OCI-M2 (cell line): ENCODE measurements around the gene GPSM3.
"Not testable (repeated sequence)": the region's sequence is repeated elsewhere in the genome, so short reads cannot be mapped to it uniquely, and the experiment has no call there.

Experiments used
- DNase-seq: peaks from one replicate; lab custom pipeline; 2025; ENCODE audit not compliant: unreplicated experiment; lab: John Stamatoyannopoulos, UW

Gene GPSM3

DNA sequence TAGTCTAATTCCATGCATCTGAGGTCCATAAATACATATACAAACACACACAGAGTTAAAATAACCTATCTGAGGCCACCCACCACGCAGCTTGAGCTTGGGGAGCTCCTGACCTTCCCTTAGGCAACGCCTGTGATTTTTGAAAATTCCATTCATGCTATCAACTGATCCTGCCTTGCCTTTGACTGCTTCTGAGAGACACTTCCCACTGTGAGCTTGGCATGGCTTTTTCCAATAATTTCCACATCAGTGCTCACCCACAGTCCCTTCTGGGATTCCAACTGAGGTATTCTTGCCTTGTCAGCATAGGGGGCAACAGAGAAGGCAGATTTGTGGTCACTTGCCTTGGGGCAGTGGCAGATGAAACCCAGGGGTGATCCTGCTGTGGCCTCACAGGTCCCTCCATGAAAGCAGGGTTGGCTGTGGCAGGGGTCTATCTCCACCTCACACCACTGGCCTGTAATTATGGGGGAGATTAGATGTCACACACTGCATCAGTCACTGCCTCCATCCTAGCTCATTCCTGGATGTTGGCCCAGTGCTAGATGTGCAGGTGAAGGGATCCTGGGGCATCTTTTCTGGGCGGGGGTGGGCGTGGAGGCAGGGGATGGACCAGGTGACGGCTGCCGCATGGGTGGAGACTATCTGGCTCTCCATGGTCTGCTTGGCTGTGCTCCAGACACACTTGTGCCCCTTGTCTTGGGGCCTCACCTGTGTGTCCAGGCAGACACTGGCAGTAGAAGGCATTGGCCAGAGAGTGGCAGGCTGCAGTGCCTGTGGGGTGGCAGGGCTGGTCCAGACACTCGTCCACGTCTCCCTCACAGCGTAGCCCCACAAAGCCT lies 11.2 kb upstream of the GPSM3 start:
- no peak for DNase-seq

DNA sequence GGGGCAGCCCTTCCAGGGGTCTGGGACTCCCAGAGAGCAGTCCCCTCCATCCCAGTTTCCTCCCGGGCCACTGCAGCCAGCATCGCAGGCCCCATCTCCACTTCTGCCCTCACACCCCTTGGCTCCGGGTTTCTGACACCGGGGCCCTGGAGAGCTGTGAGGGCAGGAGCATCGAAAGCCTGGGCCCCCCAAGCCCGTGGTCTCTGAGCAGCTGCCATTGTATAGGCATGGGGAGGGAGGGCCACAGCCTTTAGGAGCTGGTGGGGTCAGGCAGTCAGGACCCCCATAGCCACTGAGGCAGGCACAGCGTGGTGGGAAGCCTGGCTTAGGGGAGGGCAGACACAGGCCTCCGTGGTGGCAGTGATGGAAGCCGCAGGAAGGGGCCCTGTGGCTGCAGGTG lies 9.7 kb upstream of the GPSM3 start:
- DNase-seq, result no peak

DNA sequence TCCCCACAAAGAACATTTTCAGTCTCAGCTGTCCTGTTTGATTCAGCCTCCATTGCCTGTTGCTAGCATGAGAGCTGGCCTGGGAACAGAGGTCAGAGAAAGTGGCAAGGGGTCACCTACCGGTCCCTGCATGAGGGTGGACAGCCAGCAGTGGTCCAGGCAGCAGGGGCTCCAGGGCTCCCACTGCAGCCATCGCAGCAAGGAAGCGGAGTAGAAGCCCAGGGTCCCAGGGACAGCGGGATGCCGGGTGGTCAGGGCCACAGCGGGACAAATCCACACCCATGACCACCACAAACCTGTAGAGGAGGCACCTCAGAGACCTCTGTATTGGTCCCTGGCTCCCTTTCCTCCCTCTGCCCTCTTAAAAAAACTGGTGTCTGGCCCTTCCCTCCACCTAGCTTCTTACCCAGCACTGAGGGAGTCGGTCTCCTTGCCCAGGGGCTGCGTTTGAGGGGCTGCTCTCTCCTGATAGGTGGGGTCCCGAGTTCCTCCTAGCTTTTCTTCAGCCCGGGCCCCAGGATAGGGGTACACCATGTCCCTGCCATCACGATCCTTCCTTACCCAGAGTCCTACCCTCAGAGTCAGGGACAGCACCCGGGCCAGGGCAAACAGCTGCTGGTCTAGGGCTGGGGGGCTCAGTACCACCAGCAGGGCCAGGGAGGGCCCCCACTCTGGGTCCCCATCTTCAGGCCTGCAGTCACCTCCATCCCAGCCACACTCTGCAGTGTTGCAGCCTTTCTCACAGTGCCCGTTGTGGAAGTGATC lies 8.4 kb upstream of the GPSM3 start:
- DNase-seq, result no peak

DNA sequence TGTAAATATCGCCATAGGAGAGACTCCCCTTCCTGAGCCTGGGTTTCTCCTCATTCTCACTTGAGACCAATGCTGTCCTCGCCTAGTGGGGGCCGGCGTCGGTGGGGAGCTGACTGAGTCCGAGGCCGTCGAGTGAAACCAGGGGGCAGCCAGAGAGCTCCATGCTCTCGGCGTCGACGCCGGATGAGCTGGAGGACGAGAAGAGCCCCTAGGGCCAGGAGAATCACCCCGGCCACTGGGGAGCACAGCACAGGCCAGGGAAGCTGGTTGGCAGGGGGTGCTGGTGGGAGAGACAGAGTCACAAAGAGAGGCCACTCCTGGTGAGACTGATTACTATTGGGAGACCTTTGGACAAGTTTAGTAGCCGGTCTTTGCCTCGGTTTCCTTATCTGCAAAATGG lies 6.4 kb upstream of the GPSM3 start:
- DNase-seq, result no peak

DNA sequence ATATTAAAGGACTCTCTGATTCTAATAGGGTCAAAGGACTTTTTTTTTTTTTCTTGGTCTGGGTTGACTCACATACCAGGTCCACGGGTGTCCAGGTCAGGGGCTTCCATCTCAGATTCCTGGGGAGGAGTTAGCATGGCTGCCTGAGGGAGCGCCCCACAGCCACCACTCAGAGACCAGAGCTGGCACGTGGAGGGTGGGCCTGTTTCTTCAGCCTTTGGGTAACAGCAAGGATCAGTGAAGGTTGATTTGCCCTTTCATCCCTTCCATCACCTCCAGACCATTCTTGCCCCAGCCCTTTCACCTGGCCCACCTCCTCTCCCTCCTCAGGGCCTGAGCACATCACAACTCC lies 5.9 kb upstream of the GPSM3 start:
- DNase-seq, result no peak

DNA sequence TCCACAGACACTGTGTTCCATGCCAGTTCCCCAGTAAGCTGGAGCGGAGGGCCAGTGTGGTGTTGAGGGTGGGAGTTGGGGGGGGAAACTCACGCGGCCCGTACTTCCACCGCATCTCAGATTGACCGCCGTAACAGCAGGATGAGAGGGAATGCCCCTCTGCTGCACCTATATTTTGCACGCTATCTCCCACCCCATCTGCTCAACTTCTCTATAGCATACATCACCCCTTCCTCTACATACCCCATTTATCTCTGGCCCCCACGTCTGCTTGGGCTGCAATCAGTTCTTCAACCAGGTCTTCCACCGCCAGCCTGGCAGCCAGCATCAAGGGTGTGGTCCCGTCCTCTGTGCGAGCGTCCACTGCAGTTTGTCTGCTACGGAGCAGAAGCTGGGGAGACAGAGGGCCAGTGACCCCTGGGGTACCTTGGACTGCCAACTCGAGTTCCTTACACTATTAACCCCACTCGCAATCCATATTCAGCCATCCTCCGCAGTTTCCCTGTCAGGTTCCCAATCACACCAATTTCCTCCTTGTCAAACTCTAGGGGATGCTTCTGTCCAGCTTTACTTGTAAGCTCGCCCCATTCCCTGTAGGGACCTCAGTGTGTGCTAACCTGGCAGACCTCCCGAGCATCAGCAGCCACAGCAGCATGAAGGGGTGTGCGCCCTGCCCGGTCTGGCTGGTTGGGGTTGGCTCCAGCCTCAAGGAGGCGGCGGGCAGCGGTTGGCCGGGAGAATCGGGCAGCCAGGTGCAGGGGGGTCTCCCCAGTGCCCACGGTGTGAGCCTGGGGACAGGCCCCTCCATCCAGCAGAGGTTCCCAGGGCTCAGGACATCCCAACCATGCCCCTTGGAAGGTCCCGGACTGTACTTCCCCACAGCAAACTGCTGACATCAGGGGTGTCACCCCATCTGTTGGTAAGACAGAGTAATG lies 4.5 kb upstream of the GPSM3 start:
- DNase-seq, result no peak

DNA sequence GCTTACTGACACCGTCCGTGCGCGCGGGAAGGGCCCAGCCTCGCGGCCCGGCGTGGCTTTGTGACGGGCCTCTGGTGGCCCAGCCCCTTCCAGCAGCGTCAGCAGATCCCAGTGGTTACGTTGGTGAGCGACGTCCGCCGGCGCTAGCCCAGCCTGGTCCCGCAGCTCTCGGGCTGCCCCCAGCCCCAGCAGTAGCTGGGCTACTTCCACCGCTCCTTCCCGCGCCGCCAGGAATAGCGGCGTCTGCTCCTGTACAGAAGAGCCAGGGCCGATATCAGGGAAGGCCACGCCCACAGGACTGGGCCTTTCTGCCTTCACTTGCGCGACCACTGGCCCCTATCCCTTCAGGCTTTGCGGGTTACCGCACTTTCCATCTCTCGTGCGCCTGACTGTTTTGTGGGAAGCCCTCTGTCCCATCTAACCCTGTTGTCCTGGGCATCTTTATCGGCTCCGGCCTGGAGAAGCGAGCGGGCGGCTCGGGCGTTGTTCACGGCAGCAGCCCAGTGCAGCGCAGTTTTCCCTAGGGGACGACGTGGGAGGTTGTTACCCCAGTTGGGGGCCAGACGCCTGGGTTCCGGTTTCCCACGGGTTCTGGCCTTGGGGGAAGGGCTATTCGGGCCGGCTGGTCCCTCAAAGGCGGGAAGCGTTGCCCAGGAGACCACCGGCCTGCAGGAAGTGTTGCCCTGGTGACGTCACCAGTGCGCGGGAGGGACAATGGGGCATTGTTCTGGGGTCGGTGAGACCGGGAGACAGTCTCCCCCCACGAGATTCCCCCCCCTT lies 3.6 kb upstream of the GPSM3 start:
- no peak for DNase-seq

DNA sequence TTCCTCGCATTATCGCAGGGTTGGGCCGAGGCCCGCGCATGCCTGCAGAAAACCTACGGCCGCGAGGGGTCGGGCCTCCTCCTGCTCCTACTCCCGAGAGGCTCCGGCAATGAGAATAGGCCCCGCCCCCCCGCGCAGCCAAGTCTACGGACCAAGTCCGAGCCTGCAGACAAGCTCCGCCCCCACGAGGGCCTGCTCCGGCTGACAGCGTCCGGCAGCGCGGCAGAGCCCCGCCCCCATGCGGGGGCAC lies 3.1 kb upstream of the GPSM3 start:
- DNase-seq, result peak; percentile 96

DNA sequence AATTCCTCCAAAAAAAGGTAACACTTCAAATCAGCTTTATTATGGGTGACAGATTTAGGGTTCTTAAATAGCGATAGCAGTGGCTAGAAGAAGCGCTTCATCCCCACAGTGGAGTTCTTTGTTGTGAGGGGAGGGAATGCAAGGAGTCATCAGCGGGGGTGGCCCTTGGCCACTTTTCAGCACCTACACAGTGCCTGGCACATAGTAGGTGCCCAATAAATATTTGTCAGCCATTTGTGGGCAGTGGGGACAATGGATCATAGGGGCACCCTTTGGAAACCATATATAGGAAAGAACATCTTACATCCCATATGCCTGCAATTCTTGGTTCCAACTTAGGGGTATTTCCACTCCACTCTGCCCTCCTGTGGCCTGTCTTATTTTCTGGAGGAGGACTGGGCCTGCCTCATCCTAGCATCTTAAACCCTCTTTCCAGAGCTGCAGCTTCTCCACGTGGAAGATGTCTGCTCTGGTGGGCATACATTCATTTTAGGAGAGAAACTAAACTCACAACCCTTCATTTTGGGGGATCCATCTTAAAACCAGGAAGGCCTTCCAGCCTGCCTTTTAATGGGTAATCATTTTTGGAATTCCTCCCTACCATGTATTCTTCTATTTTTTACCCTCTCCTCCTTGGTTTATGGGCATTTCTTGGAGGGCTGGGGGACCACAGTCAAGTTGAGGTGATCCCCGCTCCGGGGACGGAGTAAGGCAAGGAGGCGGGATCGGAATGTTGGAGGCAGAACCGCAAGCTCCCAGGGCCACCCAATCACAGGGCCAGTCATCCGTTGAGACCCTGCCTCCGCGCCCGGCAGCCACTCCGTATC lies 2.6 kb upstream of the GPSM3 start:
- DNase-seq, result no peak

DNA sequence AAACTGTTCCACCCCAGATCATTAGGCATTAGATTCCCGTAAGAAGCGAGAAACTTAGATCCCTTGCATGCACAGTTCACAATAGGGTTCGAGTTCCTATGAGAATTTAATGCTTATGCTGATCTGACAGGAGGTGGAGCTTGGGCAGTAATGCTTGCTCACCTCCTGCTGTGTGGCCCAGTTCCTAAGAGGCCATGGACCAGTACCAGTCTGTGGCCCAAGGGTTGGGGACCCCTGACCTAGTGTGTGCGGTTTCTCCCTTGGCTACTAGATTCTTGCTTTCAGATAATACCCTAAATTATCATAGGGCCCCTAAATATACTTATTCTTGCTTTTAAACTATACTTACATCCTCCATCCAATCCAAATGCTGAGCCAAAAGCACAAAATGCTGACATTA lies 1.9 kb upstream of the GPSM3 start:
- DNase-seq, result no peak

DNA sequence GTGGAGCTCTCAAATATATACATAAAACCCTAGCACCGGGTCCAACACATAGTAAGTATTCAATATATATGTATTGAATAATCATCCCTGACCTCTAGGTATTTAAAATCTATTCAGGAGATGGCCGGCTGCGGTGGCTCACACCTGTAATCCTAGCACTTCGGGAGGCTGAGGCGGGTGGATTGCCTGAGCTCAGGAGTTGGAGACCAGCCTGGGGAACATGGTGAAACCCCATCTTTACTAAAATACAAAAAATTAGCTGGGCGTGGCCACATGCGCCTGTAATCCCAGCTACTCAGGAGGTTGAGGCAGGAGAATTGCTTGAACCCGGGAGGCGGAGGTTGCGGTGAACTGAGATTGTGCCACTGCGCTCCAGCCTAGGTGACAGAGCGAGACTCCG lies 653 bp upstream of the GPSM3 start:
- DNase-seq, result not testable (repeated sequence)

DNA sequence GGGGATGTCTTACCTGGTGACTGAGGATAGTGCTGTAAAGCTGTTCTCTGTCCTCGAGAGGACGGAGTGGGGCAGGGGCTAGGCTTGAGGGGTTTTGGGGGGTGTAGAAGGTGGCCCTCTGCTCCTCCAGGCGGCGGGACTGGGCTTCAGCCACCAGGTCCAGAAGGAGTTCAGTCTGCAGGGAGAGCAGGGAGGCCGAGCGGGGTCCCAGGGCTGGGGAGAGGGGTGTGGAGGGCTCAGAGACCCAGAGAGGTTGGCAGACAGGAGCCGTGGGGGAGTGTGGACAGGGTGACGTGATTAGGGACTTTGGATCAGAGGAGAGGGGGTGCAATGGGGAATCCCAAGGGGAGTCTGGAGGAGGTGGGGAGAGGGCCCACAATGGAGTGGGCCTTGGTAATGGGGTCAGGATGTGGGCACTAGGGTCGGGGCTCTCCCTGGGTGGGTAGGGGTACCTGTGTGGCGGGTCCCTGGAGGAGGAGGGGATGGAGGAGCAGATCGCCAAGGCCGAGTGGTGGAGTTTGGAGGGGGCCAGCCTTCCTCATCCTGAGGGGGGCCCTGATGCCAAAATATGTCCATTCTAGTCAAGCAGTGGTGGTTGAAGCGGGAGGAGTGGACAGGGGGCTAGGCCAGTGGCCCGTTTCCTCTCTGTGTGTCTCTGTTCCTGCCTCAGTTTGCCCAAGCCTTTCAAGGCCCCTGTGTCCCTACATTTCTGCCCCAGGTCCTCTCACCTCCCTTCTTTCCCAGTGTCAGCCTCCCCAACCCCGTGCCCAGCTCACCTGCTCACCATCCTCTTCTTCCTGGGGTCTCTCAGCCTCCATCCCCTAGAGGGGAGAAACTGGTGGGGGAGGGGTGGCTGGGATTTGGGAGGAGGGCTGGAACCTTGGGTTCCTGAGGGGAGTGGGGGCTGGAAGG lies 491 bp downstream of the GPSM3 start:
- no peak for DNase-seq

DNA sequence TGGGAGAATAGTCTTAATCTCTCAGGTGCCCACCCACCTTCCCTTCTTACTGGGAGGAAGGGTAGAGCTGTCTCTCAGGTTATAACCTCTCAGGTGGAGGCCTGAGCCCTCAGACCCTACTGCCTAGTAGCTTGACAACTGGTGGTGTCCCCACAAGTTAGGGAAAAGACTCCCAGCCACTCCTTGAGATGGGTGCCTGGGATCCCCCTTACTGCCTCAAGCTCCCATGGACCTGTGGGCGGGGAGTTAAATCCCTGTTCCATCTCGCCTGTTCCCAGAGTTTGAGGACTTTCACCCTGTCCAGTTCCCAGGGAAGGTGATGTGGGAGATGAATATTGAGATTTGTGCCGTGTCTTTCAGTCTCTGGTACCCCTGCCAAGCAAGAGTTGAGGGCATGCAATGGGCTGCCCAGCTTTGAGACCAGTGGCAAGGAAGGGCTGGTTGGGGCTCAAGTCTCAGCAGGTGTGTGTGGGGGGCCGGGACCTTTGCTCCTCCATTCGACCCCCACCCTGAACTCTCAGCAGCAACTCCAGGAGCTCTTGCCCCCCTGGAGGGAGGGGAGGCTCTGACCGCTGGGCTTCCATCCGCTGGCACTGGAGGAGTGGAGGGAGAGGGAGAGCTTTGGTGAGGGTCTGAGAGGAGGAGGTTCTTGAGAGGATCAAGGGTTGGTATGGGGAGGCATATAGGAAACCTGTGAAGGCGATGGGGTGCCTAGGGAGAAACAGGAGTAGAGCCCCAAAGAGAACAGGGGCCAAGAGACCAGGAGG lies 1.3 kb downstream of the GPSM3 start:
- no peak for DNase-seq

DNA sequence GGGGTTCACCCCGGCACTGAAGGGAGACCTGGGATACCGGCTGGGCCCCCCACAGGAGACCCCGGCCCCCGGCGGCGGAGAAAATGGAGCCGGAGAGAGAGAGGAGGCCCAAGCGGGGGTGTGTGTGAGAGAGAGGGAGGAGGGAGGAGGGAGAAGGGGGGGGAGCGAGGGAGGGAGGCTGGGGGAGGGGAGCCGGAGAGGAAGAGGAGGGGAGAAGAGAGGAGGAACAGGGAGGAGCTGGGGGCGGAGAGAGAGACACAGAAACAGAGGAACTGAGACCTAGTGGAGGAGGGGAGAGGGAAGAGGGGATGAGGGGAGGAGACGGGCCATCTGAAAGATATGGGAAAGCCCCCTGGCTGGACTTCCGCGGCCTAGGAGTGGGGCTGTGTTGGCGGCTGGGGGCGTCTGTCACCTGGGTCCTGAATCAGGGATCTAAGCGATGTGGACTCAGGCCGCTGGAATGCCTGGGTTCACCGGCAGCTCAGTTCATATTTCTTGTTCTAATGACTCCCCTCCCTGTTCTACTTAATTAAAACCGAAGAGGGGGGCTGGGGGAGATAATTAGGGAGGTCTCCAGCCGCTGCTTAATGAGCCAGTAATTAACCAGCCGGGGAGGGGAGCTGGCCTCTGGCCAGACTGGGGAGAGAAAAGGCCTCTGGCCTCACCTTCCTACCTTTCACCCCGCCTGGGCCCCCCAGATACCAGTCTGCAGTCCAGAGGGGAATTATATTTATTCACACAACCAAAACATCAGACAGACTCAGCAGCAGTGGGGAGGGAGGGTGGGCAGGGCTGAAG lies 2.2 kb downstream of the GPSM3 start, which contains the start of gene PBX2:
PBX2 (minus strand) TSS at position 149 of the 798 bp plus-strand sequence. CDS start 287 bp downstream, outside the sequence.
- peak; percentile 84 for DNase-seq

DNA sequence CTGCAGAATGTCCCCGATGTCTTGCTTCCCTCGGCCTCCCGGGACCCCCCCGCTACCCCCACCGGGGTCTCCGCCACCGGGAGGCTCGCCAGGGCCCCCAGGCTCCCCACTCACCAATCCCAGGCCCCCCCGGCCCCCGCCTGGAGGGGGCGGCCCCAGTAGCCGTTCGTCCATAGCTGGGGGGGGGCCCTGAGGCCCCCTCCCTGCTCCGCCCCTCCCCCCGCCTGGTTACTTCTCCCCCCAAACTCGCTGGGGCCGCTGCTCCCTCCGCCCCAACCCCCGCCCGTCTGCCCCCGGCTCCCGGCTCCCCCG lies 2.7 kb downstream of the GPSM3 start:
- DNase-seq, result no peak

DNA sequence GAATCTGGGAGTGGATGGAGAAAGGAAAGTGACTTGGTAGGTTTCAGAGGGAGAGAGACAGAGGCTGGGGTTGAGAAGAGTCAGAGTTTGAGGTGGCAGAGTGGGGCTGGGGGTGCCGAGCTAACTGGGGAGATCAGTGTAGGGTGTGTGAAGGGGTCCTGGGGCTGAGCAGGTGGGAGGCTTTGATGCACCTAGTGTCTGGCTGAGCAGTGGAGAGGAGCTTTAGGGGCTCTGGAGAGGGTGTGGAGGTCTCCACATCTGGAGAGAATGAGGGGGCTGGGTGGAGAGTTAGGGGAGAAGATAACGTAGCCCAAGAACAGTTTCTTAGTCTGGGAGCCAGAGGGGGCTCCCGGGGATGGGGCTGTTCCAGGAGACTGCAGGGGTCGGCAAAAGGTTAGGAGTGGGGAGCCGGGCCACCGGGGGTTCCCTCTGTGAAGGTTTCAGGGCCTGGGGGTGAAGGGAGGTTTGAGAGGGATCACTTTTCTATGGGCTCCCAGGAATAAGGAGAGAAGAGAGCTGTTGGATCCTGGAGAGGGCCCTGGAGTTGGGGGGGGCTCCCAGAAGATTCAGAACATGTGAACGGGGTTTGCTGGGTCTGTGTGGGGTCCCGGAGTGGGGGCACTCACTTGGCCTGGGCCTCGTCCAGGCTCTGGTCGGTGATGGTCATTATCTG lies 3.2 kb downstream of the GPSM3 start:
- no peak for DNase-seq
